SW480 (cell line): ENCODE data around the gene MASP1.
"Not testable (repeated sequence)": the region's sequence is repeated elsewhere in the genome, so short reads cannot be mapped to it uniquely, and the experiment has no call there.

ENCODE experiments used
- DNase-seq: peaks from one replicate; pipeline ENCODE4 v3.0.0-alpha.2; 2016; ENCODE audit warnings: low spot score

Gene MASP1

GRCh38 chr3:187265461-187265955 is 26.0 kb downstream of the MASP1 start:
- no peak for DNase-seq

- DNase-seq, result no peak
These were observed 26.6 kb downstream of the MASP1 start for GRCh38 chr3:187264911-187265310.

- DNase-seq, result peak; percentile 14
These were observed 27.5 kb downstream of the MASP1 start for GRCh38 chr3:187264021-187264420.

GRCh38 chr3:187263270-187263669 is 28.3 kb downstream of the MASP1 start:
- no peak for DNase-seq

GRCh38 chr3:187262360-187262759 is 29.2 kb downstream of the MASP1 start:
- DNase-seq, result no peak

GRCh38 chr3:187261541-187261969 is 30.0 kb downstream of the MASP1 start:
- no peak for DNase-seq

GRCh38 chr3:187259171-187259570 is 32.4 kb downstream of the MASP1 start:
- DNase-seq, result no peak

GRCh38 chr3:187257992-187258692 is 33.4 kb downstream of the MASP1 start:
- DNase-seq, result no peak

GRCh38 chr3:187257471-187257870 is 34.1 kb downstream of the MASP1 start:
- no peak for DNase-seq

- DNase-seq, result no peak
These were observed 35.4 kb downstream of the MASP1 start for GRCh38 chr3:187256051-187256616.

GRCh38 chr3:187255314-187255713 is 36.2 kb downstream of the MASP1 start:
- peak; percentile 18 for DNase-seq

- DNase-seq, result no peak
These were observed 39.2 kb downstream of the MASP1 start for GRCh38 chr3:187252311-187252710.

GRCh38 chr3:187251599-187251998 is 39.9 kb downstream of the MASP1 start:
- DNase-seq, result no peak

- DNase-seq, result no peak
These were observed 44.1 kb downstream of the MASP1 start for GRCh38 chr3:187247398-187247797.

GRCh38 chr3:187243933-187244524 is 47.5 kb downstream of the MASP1 start:
- DNase-seq, result no peak

- no peak for DNase-seq
These were observed 48.6 kb downstream of the MASP1 start for GRCh38 chr3:187242900-187243299.

- no peak for DNase-seq
These were observed 49.1 kb downstream of the MASP1 start for GRCh38 chr3:187242435-187242834.

- DNase-seq, result not testable (repeated sequence)
These were observed 52.7 kb downstream of the MASP1 start for GRCh38 chr3:187238835-187239234.

- no peak for DNase-seq
These were observed 53.3 kb downstream of the MASP1 start for GRCh38 chr3:187238239-187238638.

- no peak for DNase-seq
These were observed 53.8 kb downstream of the MASP1 start for GRCh38 chr3:187237741-187238140.

GRCh38 chr3:187236962-187237361 is 54.6 kb downstream of the MASP1 start:
- no peak for DNase-seq

GRCh38 chr3:187230011-187230410 is 61.5 kb downstream of the MASP1 start:
- no peak for DNase-seq

- DNase-seq, result no peak
These were observed 62.8 kb downstream of the MASP1 start for GRCh38 chr3:187228740-187229139.
